HepG2 (cell line): ENCODE data around the gene RHOG. TPM values are rescaled to one million over a fixed set of nuclear protein-coding genes. Genes with fewer than 3 reads are reported as not detected.

Experiments
- ETV6 ChIP-seq: sonication (generic); formaldehyde crosslinking; conservative IDR thresholded peaks from 2 replicates; pipeline ENCODE4 v1.4.0; 2020; ENCODE audit warnings: missing genetic modification reagents
- FOXC1 ChIP-seq: sonication (generic); formaldehyde crosslinking; IDR thresholded peaks from 2 replicates; pipeline ENCODE4 v1.8.0; 2022; ENCODE audit warnings: mild to moderate bottlenecking, missing genetic modification reagents, borderline replicate concordance
- HOXD1 ChIP-seq: sonication (generic); formaldehyde crosslinking; IDR thresholded peaks from 2 replicates; pipeline ENCODE4 v1.5.0; 2020; ENCODE audit warnings: missing genetic modification reagents
- IKZF1 ChIP-seq: fragments of 450-650 bp; IDR thresholded peaks from 2 replicates; pipeline ENCODE4 v1.7.1; 2016
- JUN ChIP-seq: sonication (generic); formaldehyde crosslinking; IDR thresholded peaks from 2 replicates; pipeline ENCODE4 v1.4.0; 2020; ENCODE audit warnings: mild to moderate bottlenecking, missing genetic modification reagents
- PBX3 ChIP-seq: sonication (generic); formaldehyde crosslinking; IDR thresholded peaks from 2 replicates; pipeline ENCODE4 v1.8.1; 2023; ENCODE audit warnings: missing genetic modification reagents, inconsistent platforms, borderline replicate concordance
- POGK ChIP-seq: sonication (generic); formaldehyde crosslinking; conservative IDR thresholded peaks from 2 replicates; pipeline ENCODE4 v1.8.0; 2022; ENCODE audit warnings: mild to moderate bottlenecking, moderate library complexity, missing genetic modification reagents
- POGZ ChIP-seq: sonication (generic); formaldehyde crosslinking; IDR thresholded peaks from 2 replicates; pipeline ENCODE4 v1.4.0; 2020; ENCODE audit warnings: mild to moderate bottlenecking, missing genetic modification reagents
- RXRB ChIP-seq: IDR thresholded peaks from 2 replicates; pipeline ENCODE4 v1.6.1; 2016; ENCODE audit warnings: borderline replicate concordance, missing genetic modification reagents, missing compliant biosample characterization
- ZFP37 ChIP-seq: sonication (generic); formaldehyde crosslinking; IDR thresholded peaks from 2 replicates; pipeline ENCODE4 v1.4.0; 2020; ENCODE audit warnings: missing genetic modification reagents, borderline replicate concordance
- ZNF18 ChIP-seq: sonication (generic); formaldehyde crosslinking; IDR thresholded peaks from 2 replicates; pipeline ENCODE4 v1.8.0; 2022; ENCODE audit warnings: mild to moderate bottlenecking, missing genetic modification reagents; ENCODE audit not compliant: insufficient replicate concordance
- ZNF30 ChIP-seq: sonication (generic); formaldehyde crosslinking; IDR thresholded peaks from 2 replicates; pipeline ENCODE4 v1.5.0; 2020; ENCODE audit warnings: mild to moderate bottlenecking, missing genetic modification reagents
- ZNF605 ChIP-seq: sonication (generic); formaldehyde crosslinking; IDR thresholded peaks from 2 replicates; pipeline ENCODE4 v1.8.0; 2022; ENCODE audit warnings: mild to moderate bottlenecking, missing genetic modification reagents
- ZNF7 ChIP-seq: IDR thresholded peaks from 2 replicates; pipeline ENCODE4 v1.6.1; 2016; ENCODE audit warnings: missing biosample characterization, missing genetic modification reagents
- ZSCAN5A ChIP-seq: sonication (generic); formaldehyde crosslinking; IDR thresholded peaks from 2 replicates; pipeline ENCODE4 v1.8.0; 2022; ENCODE audit warnings: mild to moderate bottlenecking, missing genetic modification reagents, borderline replicate concordance
- polyA plus RNA-seq, 8 experiments: library from polyadenylated mRNA; depleted of rRNA in 3 of 8; stranded (reverse) in 7 of 8; unstranded in 1 of 8; fragments of >200 nt; fragmentation: Illumina TruSeq in 4 of 8; extraction: Trizol in 4 of 8; gene quantifications; 2 replicates each; pipeline versions ENCODE4 v1.2.1 to v1.2.3, GENCODE V29; 2011 to 2016; ENCODE audit warnings: low read depth in 4 of 8, missing spikeins in 1 of 8, mixed read lengths in 1 of 8; ENCODE audit not compliant: insufficient read depth in 1 of 8
- total RNA-seq, 5 experiments: library from RNA; depleted of rRNA; stranded (reverse); fragments of >200 nt; fragmentation: Illumina TruSeq; extraction: Trizol; gene quantifications; 2 replicates each; pipeline ENCODE4 v1.2.3, GENCODE V29; 2016; ENCODE audit warnings: low read depth in 1 of 5
- TF ChIP-seq, protein P1 (sequence below): sonication (generic); formaldehyde crosslinking; IDR thresholded peaks from 2 replicates; pipeline ENCODE4 v1.4.0; 2020; ENCODE audit warnings: missing genetic modification reagents
- TF ChIP-seq, protein P2 (sequence below): sonication (generic); formaldehyde crosslinking; IDR thresholded peaks from 2 replicates; pipeline ENCODE4 v1.5.0; 2020; ENCODE audit warnings: missing genetic modification reagents

The RHOG gene
- total and polyA plus RNA-seq, 2 of the 13 experiments (the other 11 are each of a cell fraction or from before 2014, with no cell fraction given) = 7.7 to 23.4 TPM

GRCh38 chr11:3797329-3798090 is 43.2 kb downstream of the RHOG start, which contains the start of gene NUP98 (continued):
- peak; percentile 91 for TF ChIP-seq FOXC1 (CRISPR knock-in tag)
- TF ChIP-seq JUN (CRISPR knock-in tag) = peak; percentile 80
- TF ChIP-seq POGZ = peak; percentile 91
- 0 out of 2 replicates have a peak, but pooled peaks have one; percentile 7 for TF ChIP-seq POGK (CRISPR knock-in tag)
- peak; percentile 78; the same call in 1 of the 2 replicates for TF ChIP-seq PBX3 (CRISPR knock-in tag)
- TF ChIP-seq ZNF605 (CRISPR knock-in tag) = peak; percentile 41
- TF ChIP-seq ZNF18 = peak; percentile 87
- TF ChIP-seq RXRB = peak; percentile 7; the same call in 1 of the 2 replicates
- TF ChIP-seq ZFP37 = peak; percentile 88; the same call in 1 of the 2 replicates
- TF ChIP-seq, protein P1, sequence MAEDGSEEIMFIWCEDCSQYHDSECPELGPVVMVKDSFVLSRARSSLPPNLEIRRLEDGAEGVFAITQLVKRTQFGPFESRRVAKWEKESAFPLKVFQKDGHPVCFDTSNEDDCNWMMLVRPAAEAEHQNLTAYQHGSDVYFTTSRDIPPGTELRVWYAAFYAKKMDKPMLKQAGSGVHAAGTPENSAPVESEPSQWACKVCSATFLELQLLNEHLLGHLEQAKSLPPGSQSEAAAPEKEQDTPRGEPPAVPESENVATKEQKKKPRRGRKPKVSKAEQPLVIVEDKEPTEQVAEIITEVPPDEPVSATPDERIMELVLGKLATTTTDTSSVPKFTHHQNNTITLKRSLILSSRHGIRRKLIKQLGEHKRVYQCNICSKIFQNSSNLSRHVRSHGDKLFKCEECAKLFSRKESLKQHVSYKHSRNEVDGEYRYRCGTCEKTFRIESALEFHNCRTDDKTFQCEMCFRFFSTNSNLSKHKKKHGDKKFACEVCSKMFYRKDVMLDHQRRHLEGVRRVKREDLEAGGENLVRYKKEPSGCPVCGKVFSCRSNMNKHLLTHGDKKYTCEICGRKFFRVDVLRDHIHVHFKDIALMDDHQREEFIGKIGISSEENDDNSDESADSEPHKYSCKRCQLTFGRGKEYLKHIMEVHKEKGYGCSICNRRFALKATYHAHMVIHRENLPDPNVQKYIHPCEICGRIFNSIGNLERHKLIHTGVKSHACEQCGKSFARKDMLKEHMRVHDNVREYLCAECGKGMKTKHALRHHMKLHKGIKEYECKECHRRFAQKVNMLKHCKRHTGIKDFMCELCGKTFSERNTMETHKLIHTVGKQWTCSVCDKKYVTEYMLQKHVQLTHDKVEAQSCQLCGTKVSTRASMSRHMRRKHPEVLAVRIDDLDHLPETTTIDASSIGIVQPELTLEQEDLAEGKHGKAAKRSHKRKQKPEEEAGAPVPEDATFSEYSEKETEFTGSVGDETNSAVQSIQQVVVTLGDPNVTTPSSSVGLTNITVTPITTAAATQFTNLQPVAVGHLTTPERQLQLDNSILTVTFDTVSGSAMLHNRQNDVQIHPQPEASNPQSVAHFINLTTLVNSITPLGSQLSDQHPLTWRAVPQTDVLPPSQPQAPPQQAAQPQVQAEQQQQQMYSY (CRISPR knock-in tag) = no peak
- 0 out of 2 replicates have a peak, but pooled peaks have one; percentile 6 for TF ChIP-seq ZNF7 (CRISPR knock-in tag)
- no peak for TF ChIP-seq IKZF1
- TF ChIP-seq ZSCAN5A = peak; percentile 82
- TF ChIP-seq ETV6 = peak; percentile 76; the same call in 1 of the 2 replicates
- TF ChIP-seq, protein P2, sequence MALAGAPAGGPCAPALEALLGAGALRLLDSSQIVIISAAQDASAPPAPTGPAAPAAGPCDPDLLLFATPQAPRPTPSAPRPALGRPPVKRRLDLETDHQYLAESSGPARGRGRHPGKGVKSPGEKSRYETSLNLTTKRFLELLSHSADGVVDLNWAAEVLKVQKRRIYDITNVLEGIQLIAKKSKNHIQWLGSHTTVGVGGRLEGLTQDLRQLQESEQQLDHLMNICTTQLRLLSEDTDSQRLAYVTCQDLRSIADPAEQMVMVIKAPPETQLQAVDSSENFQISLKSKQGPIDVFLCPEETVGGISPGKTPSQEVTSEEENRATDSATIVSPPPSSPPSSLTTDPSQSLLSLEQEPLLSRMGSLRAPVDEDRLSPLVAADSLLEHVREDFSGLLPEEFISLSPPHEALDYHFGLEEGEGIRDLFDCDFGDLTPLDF (CRISPR knock-in tag) = peak; percentile 63
- peak; percentile 62; the same call in 1 of the 2 replicates for TF ChIP-seq HOXD1 (CRISPR knock-in tag)
- 0 out of 2 replicates have a peak, but pooled peaks have one; percentile 70 for TF ChIP-seq ZNF30 (CRISPR knock-in tag)
